B cell (primary cell): Measurements from ENCODE around the gene LCMT2.

ENCODE experiments used
- CTCF ChIP-seq: fragments of 200-600 bp; IDR thresholded peaks from one replicate; pipeline ENCODE4 v1.8.0; 2022; ENCODE audit warnings: antibody characterized with exemption, mild to moderate bottlenecking
- EZH2 ChIP-seq: IDR thresholded peaks from 2 replicates; pipeline ENCODE4 v1.6.1; 2012; ENCODE audit warnings: borderline replicate concordance, low read depth, mild to moderate bottlenecking, moderate library complexity, low read length; ENCODE audit not compliant: insufficient read depth, poor library complexity, severe bottlenecking

- TF ChIP-seq EZH2 (no peak), CTCF (no peak)
Observed at GRCh38 chr15:43280996-43281395, 49.4 kb downstream of the LCMT2 start.
